GM18520 (cell line): ENCODE measurements around the gene PGLYRP2.
"Not testable (repeated sequence)": the region's sequence is repeated elsewhere in the genome, so short reads cannot be mapped to it uniquely, and the experiment has no call there.

Experiments
- ATAC-seq: cut with Tn5 transposase; IDR thresholded peaks from one replicate; pipeline ENCODE4 v1.9.1; 2021; ENCODE audit not compliant: unreplicated experiment

The PGLYRP2 gene

GRCh38 chr19:15488489-15489226 is 9.4 kb upstream of the PGLYRP2 start:
- no peak for ATAC-seq

- no peak for ATAC-seq
Observed at GRCh38 chr19:15487038-15487437, 7.7 kb upstream of the PGLYRP2 start.

DNA sequence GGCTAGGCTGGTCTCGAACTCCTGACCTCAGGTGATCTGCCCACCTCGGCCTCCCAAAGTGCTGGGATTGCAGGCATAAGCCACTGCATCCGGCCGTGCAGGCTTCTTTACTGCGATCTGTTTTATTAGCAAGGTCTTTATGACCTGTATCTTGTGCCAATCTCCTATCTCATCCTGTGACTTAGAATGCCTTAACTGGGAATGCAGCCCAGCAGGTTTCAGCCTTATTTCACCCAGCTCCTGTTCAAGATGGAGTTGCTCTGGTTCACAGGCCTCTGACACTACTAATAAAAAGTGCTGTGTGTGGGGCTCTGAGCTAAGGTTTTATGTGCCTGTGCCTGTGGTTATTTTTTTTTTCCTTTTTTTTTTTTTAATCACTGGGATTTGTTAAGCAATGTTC is 6.5 kb upstream of the PGLYRP2 start:
- ATAC-seq: not testable (repeated sequence)

DNA sequence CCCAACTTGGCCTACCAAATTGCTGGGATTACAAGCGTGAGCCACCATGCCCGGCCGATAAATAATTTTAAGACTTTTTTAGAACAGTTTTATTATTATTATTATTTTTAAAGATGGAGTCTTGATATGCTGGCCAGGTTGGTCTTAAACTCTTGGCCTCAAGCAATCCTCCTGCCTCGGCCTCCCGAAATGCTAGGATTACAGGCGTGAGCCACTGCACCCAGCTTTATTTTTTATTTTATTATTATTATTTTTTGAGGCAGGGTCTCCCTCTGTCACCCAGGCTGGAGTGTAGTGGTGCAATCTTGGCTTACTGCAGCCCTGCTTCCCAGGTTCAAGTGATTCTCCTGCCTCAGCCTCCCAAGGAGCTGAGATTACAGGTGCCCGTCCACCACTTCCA is 1.7 kb upstream of the PGLYRP2 start:
- ATAC-seq: not testable (repeated sequence)

GRCh38 chr19:15476325-15476724 is 3.0 kb downstream of the PGLYRP2 start:
- no peak for ATAC-seq

DNA sequence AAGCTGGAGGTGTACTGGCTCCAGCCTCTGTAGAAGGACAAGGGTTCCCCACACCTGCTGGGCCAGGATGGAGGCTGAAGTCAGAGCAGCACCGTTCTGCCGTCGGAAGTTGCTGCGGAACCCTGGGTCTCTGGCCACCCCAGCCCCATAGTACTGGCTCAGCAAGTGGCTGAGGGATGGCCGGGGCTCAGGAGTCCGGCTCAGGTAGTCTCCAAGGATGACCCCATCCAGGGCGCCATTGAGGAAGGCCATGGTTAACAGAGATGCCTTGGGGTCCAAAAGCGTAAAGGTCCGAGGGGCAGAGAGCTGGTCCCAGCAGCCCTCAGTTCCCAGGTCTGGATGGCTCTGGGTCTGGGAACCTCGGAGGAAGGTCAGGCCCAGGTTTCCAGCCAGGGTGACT is 3.7 kb downstream of the PGLYRP2 start:
- no peak for ATAC-seq

DNA sequence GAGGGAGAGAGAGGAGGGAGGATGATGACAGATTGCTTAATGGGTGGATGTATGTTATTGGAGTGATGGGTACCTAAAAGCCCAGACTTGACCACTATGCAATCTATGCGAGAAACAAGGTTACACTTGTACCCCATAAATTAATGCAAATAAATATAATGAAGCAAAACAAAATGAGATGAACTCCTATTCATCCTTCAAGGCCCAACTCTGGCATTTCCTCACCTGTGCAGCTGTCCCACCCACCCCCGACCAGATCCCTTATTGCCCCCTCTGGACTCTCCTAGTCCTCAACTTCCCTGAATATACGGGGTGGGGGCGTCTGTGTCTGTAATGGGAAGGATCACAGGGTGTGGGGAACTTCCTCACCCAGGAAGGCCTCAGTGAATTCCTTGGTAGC is 4.1 kb downstream of the PGLYRP2 start:
- no peak for ATAC-seq

GRCh38 chr19:15473821-15474220 is 5.5 kb downstream of the PGLYRP2 start:
- not testable (repeated sequence) for ATAC-seq

- ATAC-seq: no peak
Observed at GRCh38 chr19:15471639-15472101, 7.6 kb downstream of the PGLYRP2 start.

- ATAC-seq: no peak
Observed at GRCh38 chr19:15469513-15470297, 9.6 kb downstream of the PGLYRP2 start.

DNA sequence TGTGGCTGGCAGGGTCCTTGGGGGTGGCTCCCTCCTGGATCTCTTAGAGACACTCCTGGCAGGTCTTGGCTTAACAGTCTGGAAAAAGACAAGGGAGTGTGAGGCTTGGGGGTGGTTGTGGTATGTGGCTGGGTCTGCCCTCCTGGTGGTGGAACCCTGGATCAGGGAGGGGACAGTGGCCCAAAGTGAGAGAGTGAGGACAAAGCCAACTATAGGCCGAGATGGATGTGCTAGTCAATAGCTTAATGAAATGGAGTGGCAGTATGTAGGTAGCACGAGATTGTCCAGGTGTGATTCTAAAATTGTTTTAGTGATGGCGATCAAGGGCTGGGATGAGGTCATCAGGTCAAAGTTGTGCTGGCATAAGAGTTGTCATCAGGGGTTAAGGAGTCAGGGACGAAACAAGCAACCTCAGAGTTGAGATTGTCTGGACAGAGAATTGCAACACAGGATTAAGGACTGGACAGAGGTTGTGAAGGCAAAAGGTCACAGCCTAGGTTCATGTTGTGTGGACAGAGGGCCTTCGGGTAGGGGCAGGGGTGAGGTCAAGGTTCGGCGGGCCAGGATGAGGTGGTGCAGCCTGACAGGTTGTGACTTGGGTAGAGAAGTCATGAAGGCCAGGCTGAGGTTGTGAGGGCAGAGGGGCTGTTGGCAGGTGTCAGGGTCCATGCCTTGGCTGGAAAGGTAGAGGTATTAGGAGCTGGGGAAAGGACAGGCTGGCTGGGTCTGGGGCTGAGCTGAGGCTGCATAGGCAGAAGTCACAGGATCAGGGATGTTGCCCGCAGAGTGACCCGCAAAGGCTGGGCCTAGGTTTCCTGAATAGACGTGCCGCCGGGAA is 10.4 kb downstream of the PGLYRP2 start:
- no peak for ATAC-seq

DNA sequence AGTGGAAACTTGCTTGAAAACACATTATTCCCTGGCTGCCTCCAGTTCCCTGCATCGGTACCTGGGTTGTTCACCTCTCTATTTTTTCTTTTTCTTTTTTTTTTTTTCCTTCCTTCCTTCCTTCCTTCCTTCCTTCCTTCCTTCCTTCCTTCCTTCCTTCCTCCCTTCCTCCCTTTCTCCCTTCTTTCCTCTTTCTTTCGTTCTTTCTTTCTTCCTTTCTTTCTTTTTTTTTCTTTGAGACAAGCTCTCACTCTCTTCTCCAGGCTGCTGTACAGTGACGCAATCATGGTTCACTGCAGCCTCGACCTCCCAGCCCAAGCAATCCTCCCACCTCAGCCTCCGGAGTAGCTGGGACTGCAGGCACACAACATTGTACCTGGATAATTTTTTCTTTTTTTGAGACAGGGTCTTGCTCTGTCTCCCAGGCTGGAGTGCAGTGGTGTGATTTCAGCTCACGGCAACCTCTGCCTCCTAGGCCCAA is 11.5 kb downstream of the PGLYRP2 start:
- no peak for ATAC-seq

DNA sequence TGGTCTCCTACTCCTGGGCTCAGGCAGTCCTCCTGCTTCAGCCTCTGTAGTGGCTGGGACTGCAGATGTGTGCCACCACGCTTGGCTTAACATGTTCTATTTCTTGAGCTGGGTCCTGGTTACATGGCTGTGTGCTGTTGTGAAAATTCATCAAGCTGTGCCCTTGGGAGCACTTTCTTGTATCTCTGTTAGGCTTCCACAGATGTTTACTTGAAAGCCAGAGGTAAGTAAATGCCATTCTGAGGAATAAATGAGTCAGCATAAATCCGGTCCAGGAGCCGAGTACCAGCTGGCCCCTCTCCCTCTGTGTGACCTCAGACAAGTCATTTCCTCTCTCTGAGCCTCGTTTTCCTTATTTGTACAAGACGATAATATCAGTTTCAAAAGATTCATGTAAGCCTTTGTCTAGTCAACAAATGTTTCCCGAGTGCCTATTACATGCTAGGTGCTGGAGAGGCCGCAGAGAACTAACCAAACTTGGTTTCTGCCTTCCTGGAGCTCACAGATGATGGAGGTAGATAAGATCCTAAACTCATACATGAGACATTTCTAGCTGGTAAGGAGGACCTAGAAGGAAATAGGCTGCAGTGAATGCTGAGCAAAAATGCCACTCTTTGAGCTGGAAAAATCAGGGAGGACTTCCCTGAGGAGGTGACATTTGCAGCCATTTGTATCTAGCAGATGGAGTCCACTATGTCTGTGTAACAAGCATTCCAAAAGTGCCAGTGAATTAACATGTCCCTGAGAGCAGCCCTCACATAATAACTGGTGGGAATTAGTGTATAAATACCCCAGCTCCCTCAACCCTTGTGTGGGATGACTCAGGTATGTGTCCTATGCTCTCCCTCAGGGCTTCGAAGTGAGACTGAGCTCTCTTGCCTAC is 12.2 kb downstream of the PGLYRP2 start:
- ATAC-seq: peak; percentile 46

- ATAC-seq: no peak
Observed at GRCh38 chr19:15464394-15465385, 14.6 kb downstream of the PGLYRP2 start, which contains the start of gene RASAL3. Gene RASAL3, minus strand, starts transcription at chr19:15464544. Its CDS starts 186 bp downstream, at chr19:15464358.

DNA sequence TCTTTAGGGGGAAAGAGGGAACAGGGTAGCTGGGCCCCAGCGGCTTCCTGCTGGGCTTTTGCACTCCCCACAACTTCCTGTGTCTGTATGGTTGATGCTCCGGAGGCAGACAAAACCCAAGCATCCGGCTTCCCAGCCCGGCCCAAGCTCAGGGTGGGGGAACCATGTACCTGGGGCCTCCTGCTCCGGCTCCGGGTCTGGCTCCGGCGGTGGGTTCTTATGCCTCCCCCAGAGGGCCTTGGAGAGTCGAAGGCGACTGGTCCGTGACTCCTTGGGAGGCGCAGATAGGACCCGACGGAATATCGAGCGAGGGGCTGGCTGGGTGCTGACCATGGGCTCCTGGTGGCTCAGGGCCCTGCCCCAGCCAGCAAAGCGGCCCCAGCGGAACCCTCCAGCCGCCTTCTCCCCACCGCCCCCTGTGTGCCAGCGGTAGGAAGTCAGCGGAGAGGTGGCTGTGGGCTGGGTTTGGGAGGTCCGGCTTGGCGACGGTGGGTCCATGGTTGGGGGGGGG is 15.4 kb downstream of the PGLYRP2 start:
- ATAC-seq: no peak

DNA sequence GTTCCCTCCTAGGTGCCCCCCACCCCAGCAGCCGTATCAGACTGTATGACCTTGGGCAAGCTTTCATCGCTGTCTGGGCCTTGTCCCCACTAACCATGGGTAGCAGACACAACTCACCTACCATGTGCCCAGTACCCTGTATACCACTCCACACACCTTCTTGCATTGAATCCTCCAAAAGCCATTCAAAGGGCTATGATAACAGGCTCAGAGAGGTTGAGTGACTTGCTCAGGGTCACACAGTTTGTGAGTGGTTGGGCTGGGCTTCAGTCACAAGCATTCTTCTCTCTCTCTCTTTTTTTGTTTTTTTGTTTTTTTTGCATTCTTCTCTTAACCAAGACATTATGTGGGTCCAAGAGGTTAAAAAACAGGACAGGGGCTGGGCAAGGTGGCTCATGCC is 17.6 kb downstream of the PGLYRP2 start:
- ATAC-seq: no peak

- ATAC-seq: no peak
Observed at GRCh38 chr19:15457701-15458484, 21.4 kb downstream of the PGLYRP2 start.
